Endothelial cell of umbilical vein (primary cell): ENCODE results near the gene ACHE. TPM values are rescaled to one million over a fixed set of nuclear protein-coding genes. Genes with fewer than 3 reads are reported as not detected.

Experiments used
- BruUV-seq: library from RNA; stranded (reverse); fragments of 400-500 nt; replicated peaks from 2 replicates; lab custom pipeline; 2021; lab: Mats Ljungman, UMichigan
- CTCF ChIA-PET: fragments of 300-600, 350-600 bp; sonication (Branson Sonifier 250); formaldehyde crosslinking; loops from one replicate; lab custom pipeline; 2021; ENCODE audit warnings: antibody characterized with exemption, inconsistent platforms; lab: Charles Lee
- POLR2A ChIA-PET: fragments of 300-600, 350-600 bp; sonication (Branson Sonifier 250); formaldehyde crosslinking; loops from one replicate; lab custom pipeline; 2021; ENCODE audit warnings: antibody characterized with exemption, inconsistent platforms; lab: Charles Lee
- DNase-seq: peaks from one replicate; pipeline ENCODE4 v3.0.0-alpha.2; 2011; ENCODE audit warnings: low read depth, low spot score
- FAIRE-seq: peaks from 2 replicates; lab custom pipeline; 2011; peaks lifted over from hg19 to GRCh38; lab: Jason Lieb, UNC
- H2AFZ ChIP-seq: 2 replicates; pipeline ENCODE4 v1.6.0; 2012; ENCODE audit warnings: low read depth, low read length, control low read depth, inconsistent platforms
- H3K27ac ChIP-seq: 2 replicates; pipeline ENCODE4 v1.5.1; 2011; ENCODE audit warnings: low read depth, mild to moderate bottlenecking, control low read depth, low read length, moderate library complexity; ENCODE audit not compliant: insufficient read depth
- H3K27me3 ChIP-seq, 2 experiments: 2 replicates each; pipeline versions ENCODE4 v1.6.0 to v1.6.1; 2011; ENCODE audit warnings: low read length in 2 of 2, mixed read lengths in 1 of 2; ENCODE audit not compliant: control insufficient read depth in 2 of 2, insufficient read depth in 2 of 2
- H3K36me3 ChIP-seq, 2 experiments: 2 replicates in 1 of 2; 3 replicates in 1 of 2; pipeline ENCODE4 v1.5.1; 2011; ENCODE audit warnings: low read length in 2 of 2, mild to moderate bottlenecking in 1 of 2, moderate library complexity in 1 of 2; ENCODE audit not compliant: control insufficient read depth in 2 of 2, insufficient read depth in 2 of 2; ENCODE audit errors: extremely low read depth in 1 of 2
- H3K4me1 ChIP-seq: 3 replicates; pipeline ENCODE4 v1.5.1; 2011; ENCODE audit warnings: mild to moderate bottlenecking, low read length; ENCODE audit not compliant: control insufficient read depth, insufficient read depth; ENCODE audit errors: extremely low read depth
- H3K4me2 ChIP-seq: 2 replicates; pipeline ENCODE4 v1.6.1; 2011; ENCODE audit warnings: low read length, control low read depth, mixed read lengths; ENCODE audit not compliant: insufficient read depth
- H3K4me3 ChIP-seq, 3 experiments: fragments of 200-600 bp in 1 of 3; sonication (generic), shearing (Covaris generic) in 1 of 3; replicated peaks in 1 of 3; 2 replicates each; pipeline ENCODE4 v1.5.1; 2011 to 2016; ENCODE audit warnings: control low read depth in 3 of 3, low read length in 3 of 3, mild to moderate bottlenecking in 2 of 3, inconsistent platforms in 1 of 3, low read depth in 1 of 3, moderate library complexity in 1 of 3; ENCODE audit not compliant: insufficient read depth in 1 of 3
- H3K79me2 ChIP-seq: 2 replicates; pipeline ENCODE4 v1.6.0; 2012; ENCODE audit warnings: low read length, inconsistent platforms; ENCODE audit not compliant: control insufficient read depth, insufficient read depth
- H3K9ac ChIP-seq: replicated peaks from 2 replicates; pipeline ENCODE3; 2011; ENCODE audit warnings: low read length, control low read depth; ENCODE audit not compliant: insufficient read depth; ENCODE audit errors: extremely low read depth
- H3K9me1 ChIP-seq: replicated peaks from 3 replicates; pipeline ENCODE4 v1.6.0; 2011; ENCODE audit warnings: mild to moderate bottlenecking, low read length; ENCODE audit not compliant: control insufficient read depth, insufficient read depth; ENCODE audit errors: extremely low read depth
- H3K9me3 ChIP-seq: replicated peaks from 2 replicates; pipeline ENCODE4 v1.5.1; 2012; ENCODE audit warnings: low read length, inconsistent platforms; ENCODE audit not compliant: control insufficient read depth, insufficient read depth
- H4K20me1 ChIP-seq: replicated peaks from 2 replicates; pipeline ENCODE3; 2011; ENCODE audit warnings: mild to moderate bottlenecking, low read length; ENCODE audit not compliant: control insufficient read depth, insufficient read depth; ENCODE audit errors: extremely low read depth
- EZH2 ChIP-seq: IDR thresholded peaks from 2 replicates; pipeline ENCODE4 v1.6.1; 2012; ENCODE audit warnings: borderline replicate concordance, low read depth, mild to moderate bottlenecking, moderate library complexity, low read length, inconsistent platforms; ENCODE audit not compliant: severe bottlenecking
- FOS ChIP-seq: IDR thresholded peaks from 2 replicates; pipeline ENCODE4 v1.6.1; 2011; ENCODE audit warnings: mild to moderate bottlenecking, low read length, moderate library complexity, borderline replicate concordance; ENCODE audit not compliant: insufficient read depth
- GATA2 ChIP-seq: IDR thresholded peaks from 2 replicates; pipeline ENCODE4 v1.7.0; 2011; ENCODE audit warnings: low read depth, mild to moderate bottlenecking, moderate library complexity, mixed read lengths, low read length; ENCODE audit not compliant: insufficient read length, insufficient read depth
- JUN ChIP-seq: IDR thresholded peaks from 2 replicates; pipeline ENCODE4 v1.6.1; 2011; ENCODE audit warnings: borderline replicate concordance, low read depth; ENCODE audit not compliant: insufficient read length, insufficient read depth
- MYC ChIP-seq: IDR thresholded peaks from one replicate; pipeline ENCODE4 v1.6.1; 2011; ENCODE audit warnings: mild to moderate bottlenecking, low read depth, low read length
- POLR2A ChIP-seq: IDR thresholded peaks from 2 replicates; pipeline ENCODE4 v1.6.1; 2012; ENCODE audit warnings: low read depth, mild to moderate bottlenecking, control low read depth, low read length
- POLR2AphosphoS5 ChIP-seq: IDR thresholded peaks from 2 replicates; pipeline ENCODE4 v1.6.1; 2012; ENCODE audit warnings: low read depth, mild to moderate bottlenecking, control low read depth, low read length, moderate library complexity; ENCODE audit not compliant: insufficient read depth
- dilution Hi-C: fragments of 300-500 bp; cut with MboI; formaldehyde crosslinking; loops from one replicate; pipeline ENCODE4 v1.15.0; 2019; ENCODE audit warnings: low sequenced_read_pairs; ENCODE audit not compliant: extremely low pct_ligation_motif_present
- intact Hi-C: fragments of 100-400 bp; cut with micrococcal nuclease; formaldehyde crosslinking; loops from one replicate; pipeline ENCODE4 v1.10.0; 2022
- polyA plus RNA-seq, 4 experiments: library from polyadenylated mRNA; depleted of rRNA in 3 of 4; stranded (reverse) in 3 of 4; unstranded in 1 of 4; fragments of >200 nt; gene quantifications; 2 replicates each; pipeline versions ENCODE4 v1.2.1 to v1.2.3, GENCODE V29; 2011 to 2012; ENCODE audit warnings: missing spikeins in 1 of 4
- total RNA-seq: library from RNA; stranded (reverse); gene quantifications from 2 replicates; pipeline ENCODE4 v1.2.3, GENCODE V29; 2021
- TF ChIP-seq, protein P1 (sequence below): IDR thresholded peaks from 2 replicates; pipeline ENCODE4 v1.6.1; 2011; ENCODE audit not compliant: insufficient read depth, insufficient read length
- TF ChIP-seq, protein P2 (sequence below), 2 donors: IDR thresholded peaks; 1 replicate in 1 of 2; 2 replicates in 1 of 2; pipeline ENCODE4 v1.5.1; 2011; ENCODE audit warnings: low read length in 2 of 2, mild to moderate bottlenecking in 2 of 2, moderate library complexity in 2 of 2, control low read depth in 1 of 2, inconsistent platforms in 1 of 2, low read depth in 1 of 2; ENCODE audit not compliant: insufficient read depth in 1 of 2; ENCODE audit errors: extremely low read depth in 1 of 2

The ACHE gene
- total and polyA plus RNA-seq, 2 donors (not counting 3 experiments of a cell fraction or from before 2014, with no cell fraction given): 0.18 to 0.28 TPM

- dilution Hi-C loops: no loop called here
Observed at GRCh38 chr7:100885440-100886141, 10.1 kb downstream of the ACHE start.

More at GRCh38 chr7:100885440-100886141, 10.1 kb downstream of the ACHE start:
- Histone ChIP-seq H3K79me2 (peaks cover 29% of the 10 kb centered on the region), H3K9ac (no peak overlapping the region), H3K9me3 (no peaks in the 10 kb centered on the region), H4K20me1 (no peaks in the 10 kb centered on the region), H3K4me2 (no peak overlapping the region), H3K4me3 (no peak overlapping the region), H3K27me3 (no peaks in the 10 kb centered on the region), H3K4me1 (peaks cover 30% of the 10 kb centered on the region), H3K9me1 (no peaks in the 10 kb centered on the region), H3K27ac (no peak overlapping the region), H3K36me3 (peaks cover 22 to 64% of the 10 kb centered on the region in 2 experiments), H2AFZ (no peak overlapping the region)
- BruUV-seq: no TSS peak
- POLR2A ChIA-PET: no interaction called here
- DNase-seq: no peak
- no peak for TF ChIP-seq EZH2
- TF ChIP-seq MYC: no peak
- no peak for TF ChIP-seq FOS
- TF ChIP-seq POLR2AphosphoS5: no peak
- no peak for TF ChIP-seq GATA2
- TF ChIP-seq, protein P1, sequence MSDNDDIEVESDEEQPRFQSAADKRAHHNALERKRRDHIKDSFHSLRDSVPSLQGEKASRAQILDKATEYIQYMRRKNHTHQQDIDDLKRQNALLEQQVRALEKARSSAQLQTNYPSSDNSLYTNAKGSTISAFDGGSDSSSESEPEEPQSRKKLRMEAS: no peak
- TF ChIP-seq POLR2A: no peak
- TF ChIP-seq, protein P2, sequence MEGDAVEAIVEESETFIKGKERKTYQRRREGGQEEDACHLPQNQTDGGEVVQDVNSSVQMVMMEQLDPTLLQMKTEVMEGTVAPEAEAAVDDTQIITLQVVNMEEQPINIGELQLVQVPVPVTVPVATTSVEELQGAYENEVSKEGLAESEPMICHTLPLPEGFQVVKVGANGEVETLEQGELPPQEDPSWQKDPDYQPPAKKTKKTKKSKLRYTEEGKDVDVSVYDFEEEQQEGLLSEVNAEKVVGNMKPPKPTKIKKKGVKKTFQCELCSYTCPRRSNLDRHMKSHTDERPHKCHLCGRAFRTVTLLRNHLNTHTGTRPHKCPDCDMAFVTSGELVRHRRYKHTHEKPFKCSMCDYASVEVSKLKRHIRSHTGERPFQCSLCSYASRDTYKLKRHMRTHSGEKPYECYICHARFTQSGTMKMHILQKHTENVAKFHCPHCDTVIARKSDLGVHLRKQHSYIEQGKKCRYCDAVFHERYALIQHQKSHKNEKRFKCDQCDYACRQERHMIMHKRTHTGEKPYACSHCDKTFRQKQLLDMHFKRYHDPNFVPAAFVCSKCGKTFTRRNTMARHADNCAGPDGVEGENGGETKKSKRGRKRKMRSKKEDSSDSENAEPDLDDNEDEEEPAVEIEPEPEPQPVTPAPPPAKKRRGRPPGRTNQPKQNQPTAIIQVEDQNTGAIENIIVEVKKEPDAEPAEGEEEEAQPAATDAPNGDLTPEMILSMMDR (IDR thresholded peaks at IDR 0.05; ENCODE audit: extremely low read depth in 1 of 2, insufficient read depth in 1 of 2, low read depth in 1 of 2, low read length in 2 of 2): no peak
- TF ChIP-seq JUN: no peak
- no peak for FAIRE-seq
- CTCF ChIA-PET: interaction anchor here (1.5 kb wide), 1 partner anchor 33 kb away, joined by 4 read pairs; the partner anchor contains the start of gene SLC12A9
- intact Hi-C loops: no loop called here
